NOMO-1 treated with DMSO at 0.1 percent for 48 hours (cell line): ENCODE data around the gene MAML2.
"Not testable (repeated sequence)": the region's sequence is repeated elsewhere in the genome, so short reads cannot be mapped to it uniquely, and the experiment has no call there.

Experiments used
- DNase-seq: peaks from one replicate; lab custom pipeline; 2025; ENCODE audit not compliant: unreplicated experiment; lab: John Stamatoyannopoulos, UW

Gene MAML2

GRCh38 chr11:96191752-96192151, 151.2 kb downstream of the MAML2 start:
- DNase-seq, result no peak

- DNase-seq, result no peak
Observed at GRCh38 chr11:96189351-96189750, 153.6 kb downstream of the MAML2 start.

- no peak for DNase-seq
Observed at GRCh38 chr11:96188243-96189006, 154.6 kb downstream of the MAML2 start.

- no peak for DNase-seq
Observed at GRCh38 chr11:96187822-96188221, 155.2 kb downstream of the MAML2 start.

- no peak for DNase-seq
Observed at GRCh38 chr11:96186806-96187205, 156.2 kb downstream of the MAML2 start.

GRCh38 chr11:96185220-96185768, 157.7 kb downstream of the MAML2 start:
- no peak for DNase-seq

- DNase-seq, result not testable (repeated sequence)
Observed at GRCh38 chr11:96180937-96181336, 162.1 kb downstream of the MAML2 start.

- DNase-seq, result no peak
Observed at GRCh38 chr11:96180341-96180740, 162.7 kb downstream of the MAML2 start.

GRCh38 chr11:96179905-96180304, 163.1 kb downstream of the MAML2 start:
- DNase-seq, result no peak

- DNase-seq, result no peak
Observed at GRCh38 chr11:96178887-96179279, 164.1 kb downstream of the MAML2 start.

- DNase-seq, result no peak
Observed at GRCh38 chr11:96178049-96178886, 164.7 kb downstream of the MAML2 start.

GRCh38 chr11:96177146-96177545, 165.8 kb downstream of the MAML2 start:
- DNase-seq, result no peak

GRCh38 chr11:96173906-96174305, 169.1 kb downstream of the MAML2 start:
- DNase-seq, result no peak

GRCh38 chr11:96173422-96173821, 169.6 kb downstream of the MAML2 start:
- DNase-seq, result peak; percentile 57

- DNase-seq, result no peak
Observed at GRCh38 chr11:96172604-96173003, 170.4 kb downstream of the MAML2 start.

GRCh38 chr11:96169250-96169649, 173.7 kb downstream of the MAML2 start:
- no peak for DNase-seq

- peak; percentile 71 for DNase-seq
Observed at GRCh38 chr11:96168623-96169022, 174.4 kb downstream of the MAML2 start.

- DNase-seq, result no peak
Observed at GRCh38 chr11:96167787-96168186, 175.2 kb downstream of the MAML2 start.

- no peak for DNase-seq
Observed at GRCh38 chr11:96167203-96167758, 175.7 kb downstream of the MAML2 start.

GRCh38 chr11:96162816-96163499, 180.0 kb downstream of the MAML2 start:
- DNase-seq, result no peak
